Ovary (tissue), 9 donors: ENCODE measurements around the gene GREM2. TPM values are rescaled to one million over a fixed set of nuclear protein-coding genes. Genes with fewer than 3 reads are reported as not detected.

Experiments
- DNase-seq, 5 donors: peaks; one replicate each; pipeline ENCODE4 v3.0.0-alpha.2; 2019 to 2020
- H3K27ac ChIP-seq, 2 donors: fragments of 200-600 bp; one replicate each; pipeline versions ENCODE4 v1.5.1 to v1.8.0; 2019 to 2022
- H3K27me3 ChIP-seq: fragments of 200-600 bp; one replicate; pipeline ENCODE4 v1.8.0; 2022
- H3K36me3 ChIP-seq: fragments of 200-600 bp; sonication (generic); one replicate; pipeline ENCODE4 v1.5.1; 2019
- H3K4me1 ChIP-seq: one replicate; pipeline ENCODE4 v1.8.1; 2013; ENCODE audit warnings: mild to moderate bottlenecking, moderate library complexity; ENCODE audit not compliant: insufficient read depth
- H3K4me3 ChIP-seq: fragments of 200-600 bp; sonication (generic); one replicate; pipeline ENCODE4 v1.5.1; 2017
- H3K9me3 ChIP-seq, 2 donors: fragments of 200-600 bp in 1 of 2; sonication (generic) in 1 of 2; one replicate each; pipeline versions ENCODE4 v1.5.1 to v1.8.1; 2013 to 2019; ENCODE audit warnings: mild to moderate bottlenecking in 1 of 2, moderate library complexity in 1 of 2
- CTCF ChIP-seq, 3 donors: fragments of 450-650 bp in 2 of 3; fragments of 200-600 bp in 1 of 3; IDR thresholded peaks; one replicate each; pipeline versions ENCODE4 v1.5.1 to v1.8.0; 2016 to 2022; ENCODE audit warnings: antibody characterized with exemption in 3 of 3, mild to moderate bottlenecking in 1 of 3
- EP300 ChIP-seq: sonication (generic); formaldehyde crosslinking; IDR thresholded peaks from one replicate; pipeline ENCODE4 v1.6.1; 2017; ENCODE audit warnings: antibody characterized with exemption
- POLR2A ChIP-seq: fragments of 450-650 bp; IDR thresholded peaks from one replicate; pipeline ENCODE4 v1.6.1; 2017; ENCODE audit warnings: antibody characterized with exemption, mild to moderate bottlenecking, moderate library complexity
- WGBS, 3 donors: extraction: QIAGEN DNeasy Blood & Tissue Kit in 1 of 3; methylation state at CpG; one replicate each; pipeline versions ENCODE4 v1.1.5 to v1.1.7; 2013 to 2017; 5-methylcytosine and 5-hydroxymethylcytosine counted together
- intact Hi-C, 4 donors: fragments of 100-400 bp; cut with DNase I; formaldehyde crosslinking; loops; one replicate each; pipeline versions ENCODE4 v1.11.0 to v1.15.1; 2022 to 2023
- polyA plus RNA-seq, 2 donors: library from polyadenylated mRNA; stranded (reverse); fragments of 200-250 nt in 1 of 2; fragments of 350-450 nt in 1 of 2; fragmentation: Illumina TruSeq in 1 of 2; extraction: RNeasy Lipid Tissue Mini Kit (QIAGEN cat#74804) in 1 of 2; gene quantifications; one replicate each; pipeline ENCODE4 v1.2.3, GENCODE V29; 2013 to 2014
- total RNA-seq, 7 donors: library from RNA; depleted of rRNA in 2 of 7; stranded (reverse); fragments of >200 nt in 2 of 7; fragmentation: NEBNext Ultra II Directional in 3 of 7; extraction: Animal tissue kit (Norgen Biotek cat#: 25700) in 3 of 7; gene quantifications; one replicate each; pipeline versions ENCODE4 v1.1.0 to v1.2.4, GENCODE V29; 2016 to 2023
- donor health status: DM: no; HTN: no; CAD: no; lungs with moderate emphysema.
- donor health status: DM: no; HTN: no; CAD: no.
- donor health status: Bipolar disorder and iron deficiency.
- donor health status: DM: yes; HTN: yes; CAD: no.
- donor health status: DM: no; HTN: no; CAD: no.
- donor health status: DM: yes; HTN: yes; CAD: no.

The GREM2 gene
- total and polyA plus RNA-seq, 9 donors = 0.95 to 16.7 (median 5.4) TPM

- TF ChIP-seq EP300 = no peak
- TF ChIP-seq POLR2A = no peak
- TF ChIP-seq CTCF (IDR thresholded peaks at IDR 0.05) = no peak
- H3K27me3 ChIP-seq = no peaks in the 10 kb centered on the region
- 75 to 81% (median 80%) methylated on average over 5 of the region's 5 CpGs for WGBS, 3 donors
- H3K9me3 ChIP-seq = no peaks in the 10 kb centered on the region
- no peaks in the 10 kb centered on the region for H3K36me3 ChIP-seq
- H3K4me3 ChIP-seq = no peak overlapping the region
- no peak overlapping the region for H3K27ac ChIP-seq
- no peak for DNase-seq
- intact Hi-C loops = no loop called here
- H3K4me1 ChIP-seq = no peaks in the 10 kb centered on the region
Observed at GRCh38 chr1:240571782-240572181, 40.2 kb downstream of the GREM2 start.

- H3K27ac ChIP-seq = no peak overlapping the region
- no peak for DNase-seq
- no peaks in the 10 kb centered on the region for H3K4me1 ChIP-seq
- intact Hi-C loops = no loop called here
- H3K36me3 ChIP-seq = no peaks in the 10 kb centered on the region
- no peaks in the 10 kb centered on the region for H3K27me3 ChIP-seq
- no peaks in the 10 kb centered on the region for H3K9me3 ChIP-seq
- 81 to 88% (median 86%) methylated on average over 2 of the region's 2 CpGs for WGBS, 3 donors
- no peak overlapping the region for H3K4me3 ChIP-seq
- TF ChIP-seq POLR2A = no peak
- no peak for TF ChIP-seq EP300
- TF ChIP-seq CTCF (IDR thresholded peaks at IDR 0.05) = no peak
Observed at GRCh38 chr1:240567066-240567465, 44.9 kb downstream of the GREM2 start.

GRCh38 chr1:240562779-240563178, 49.2 kb downstream of the GREM2 start:
- WGBS, 3 donors = 89 to 96% (median 92%) methylated on average over 3 of the region's 3 CpGs
- no peaks in the 10 kb centered on the region for H3K4me1 ChIP-seq
- no peaks in the 10 kb centered on the region for H3K36me3 ChIP-seq
- TF ChIP-seq CTCF (IDR thresholded peaks at IDR 0.05) (no peak), POLR2A (no peak), EP300 (no peak)
- no peak overlapping the region for H3K27ac ChIP-seq
- intact Hi-C loops = no loop called here
- no peak overlapping the region for H3K4me3 ChIP-seq
- H3K9me3 ChIP-seq = no peaks in the 10 kb centered on the region
- no peak for DNase-seq
- H3K27me3 ChIP-seq = no peaks in the 10 kb centered on the region

GRCh38 chr1:240562111-240562590, 49.8 kb downstream of the GREM2 start:
- no peak for TF ChIP-seq EP300
- no peak for TF ChIP-seq POLR2A
- TF ChIP-seq CTCF (IDR thresholded peaks at IDR 0.05) = no peak
- Histone ChIP-seq H3K27me3 (no peaks in the 10 kb centered on the region), H3K27ac (no peak overlapping the region), H3K36me3 (no peaks in the 10 kb centered on the region), H3K9me3 (no peaks in the 10 kb centered on the region), H3K4me1 (no peaks in the 10 kb centered on the region), H3K4me3 (no peak overlapping the region)
- DNase-seq = no peak
- intact Hi-C loops = no loop called here
- 79 to 85% (median 81%) methylated on average over 7 of the region's 7 CpGs for WGBS, 3 donors
